ENCODE data around the gene EFHD2.

GRCh38 chr1:15420853-15421465, 11.3 kb downstream of the EFHD2 start:
- TF ChIP-seq CTCF (IDR thresholded peaks at IDR 0.05), result peak in 5 of 7 experiments; percentile 14 to 53 (median 47)
- no peak for TF ChIP-seq POLR2A (IDR thresholded peaks at IDR 0.05)

Measured in body of pancreas (tissue), 4 donors.